Trophoblast cell (in vitro differentiated cells and primary cell): ENCODE measurements around the gene FFAR1.

Experiments
- DNase-seq, 2 donors: peaks; one replicate each; pipeline ENCODE4 v3.0.0-alpha.2; 2016
- H2AFZ ChIP-seq: 2 replicates; pipeline ENCODE4 v1.6.1; 2013; ENCODE audit warnings: low read length, moderate library complexity, mild to moderate bottlenecking; ENCODE audit not compliant: insufficient read depth, poor library complexity
- H2AK5ac ChIP-seq: 2 replicates; pipeline ENCODE4 v1.6.1; 2013; ENCODE audit warnings: mild to moderate bottlenecking, low read length
- H2BK120ac ChIP-seq: 2 replicates; pipeline ENCODE4 v1.6.1; 2013; ENCODE audit warnings: low read length, mild to moderate bottlenecking, moderate library complexity; ENCODE audit not compliant: insufficient read depth, poor library complexity
- H2BK12ac ChIP-seq: 2 replicates; pipeline ENCODE4 v1.6.1; 2013; ENCODE audit warnings: mild to moderate bottlenecking, low read length, moderate library complexity
- H2BK5ac ChIP-seq: 2 replicates; pipeline ENCODE4 v1.6.1; 2013; ENCODE audit warnings: low read length, low read depth, moderate library complexity, mild to moderate bottlenecking; ENCODE audit not compliant: poor library complexity
- H3K14ac ChIP-seq: 2 replicates; pipeline ENCODE4 v1.6.1; 2013; ENCODE audit warnings: mild to moderate bottlenecking, low read length
- H3K18ac ChIP-seq: 2 replicates; pipeline ENCODE4 v1.6.1; 2013; ENCODE audit warnings: mild to moderate bottlenecking, low read length
- H3K23ac ChIP-seq: 2 replicates; pipeline ENCODE4 v1.6.1; 2013; ENCODE audit warnings: low read length
- H3K27ac ChIP-seq: 2 replicates; pipeline ENCODE4 v1.5.1; 2013; ENCODE audit warnings: low read depth, mild to moderate bottlenecking, inconsistent platforms, low read length, moderate library complexity
- H3K27me3 ChIP-seq: 2 replicates; pipeline ENCODE4 v1.6.1; 2013; ENCODE audit warnings: inconsistent platforms, mild to moderate bottlenecking, low read length, moderate library complexity; ENCODE audit not compliant: insufficient read depth
- H3K36me3 ChIP-seq, 2 experiments: 1 replicate in 1 of 2; 2 replicates in 1 of 2; pipeline ENCODE4 v1.6.1; 2013; ENCODE audit warnings: low read length in 2 of 2, mild to moderate bottlenecking in 2 of 2, moderate library complexity in 1 of 2; ENCODE audit not compliant: insufficient read depth in 2 of 2, control insufficient read depth in 1 of 2
- H3K4ac ChIP-seq: 2 replicates; pipeline ENCODE4 v1.6.1; 2013; ENCODE audit warnings: low read depth, mild to moderate bottlenecking, low read length, moderate library complexity
- H3K4me1 ChIP-seq, 2 experiments: 1 replicate in 1 of 2; 2 replicates in 1 of 2; pipeline ENCODE4 v1.6.1; 2013; ENCODE audit warnings: low read length in 2 of 2, mild to moderate bottlenecking in 2 of 2, moderate library complexity in 1 of 2; ENCODE audit not compliant: insufficient read depth in 2 of 2, control insufficient read depth in 1 of 2
- H3K4me2 ChIP-seq: 2 replicates; pipeline ENCODE4 v1.6.1; 2013; ENCODE audit warnings: inconsistent platforms, mild to moderate bottlenecking, low read length, moderate library complexity
- H3K4me3 ChIP-seq: 2 replicates; pipeline ENCODE4 v1.5.1; 2013; ENCODE audit warnings: mild to moderate bottlenecking, low read depth, low read length, inconsistent platforms
- H3K79me1 ChIP-seq: one replicate; pipeline ENCODE4 v1.6.1; 2013; ENCODE audit warnings: low read length
- H3K79me2 ChIP-seq: 2 replicates; pipeline ENCODE4 v1.6.1; 2013; ENCODE audit warnings: low read length, mild to moderate bottlenecking; ENCODE audit not compliant: control insufficient read depth, insufficient read depth, poor library complexity
- H3K9ac ChIP-seq: 2 replicates; pipeline ENCODE4 v1.6.1; 2013; ENCODE audit warnings: mild to moderate bottlenecking, low read length
- H3K9me3 ChIP-seq: 2 replicates; pipeline ENCODE4 v1.6.1; 2013; ENCODE audit warnings: low read depth, mild to moderate bottlenecking, control low read depth, inconsistent platforms, low read length; ENCODE audit not compliant: insufficient read depth
- H4K12ac ChIP-seq: 2 replicates; pipeline ENCODE4 v1.6.1; 2013; ENCODE audit warnings: low read depth, mild to moderate bottlenecking, low read length, moderate library complexity
- H4K8ac ChIP-seq: 2 replicates; pipeline ENCODE4 v1.6.1; 2013; ENCODE audit warnings: low read depth, mild to moderate bottlenecking, low read length, moderate library complexity
- H4K91ac ChIP-seq: one replicate; pipeline ENCODE4 v1.6.1; 2013; ENCODE audit warnings: low read depth, mild to moderate bottlenecking, low read length, moderate library complexity
- WGBS: extraction: QIAGEN DNeasy Blood & Tissue Kit; methylation state at CpG from one replicate; pipeline ENCODE4 v1.1.7; 2013; ENCODE audit warnings: missing lambda C conversion rate; ENCODE audit not compliant: insufficient read length, insufficient coverage; ENCODE audit errors: extremely low coverage; 5-methylcytosine and 5-hydroxymethylcytosine counted together

FFAR1 gene

GRCh38 chr19:35395382-35396199 lies 47.9 kb downstream of the FFAR1 start:
- H3K36me3 ChIP-seq = no peaks in the 10 kb centered on the region
- no peak overlapping the region for H2BK120ac ChIP-seq
- H3K27me3 ChIP-seq = no peaks in the 10 kb centered on the region
- no peak for DNase-seq
- no peak overlapping the region for H3K4me2 ChIP-seq
- no peak overlapping the region for H3K4ac ChIP-seq
- H3K23ac ChIP-seq = no peak overlapping the region
- WGBS = no CpG with 5 or more reads among the region's 19 CpGs
- no peaks in the 10 kb centered on the region for H3K4me1 ChIP-seq
- no peak overlapping the region for H2AK5ac ChIP-seq
- H4K8ac ChIP-seq = no peak overlapping the region
- H3K18ac ChIP-seq = no peak overlapping the region
- no peak overlapping the region for H4K12ac ChIP-seq
- no peak overlapping the region for H3K27ac ChIP-seq
- no peak overlapping the region for H3K9ac ChIP-seq
- no peak overlapping the region for H4K91ac ChIP-seq
- no peaks in the 10 kb centered on the region for H3K79me1 ChIP-seq
- H3K14ac ChIP-seq = no peak overlapping the region
- H2BK5ac ChIP-seq = no peak overlapping the region
- H3K79me2 ChIP-seq = no peaks in the 10 kb centered on the region
- no peak overlapping the region for H3K4me3 ChIP-seq
- no peak overlapping the region for H2AFZ ChIP-seq
- H3K9me3 ChIP-seq = peaks cover 2% of the 10 kb centered on the region
- H2BK12ac ChIP-seq = no peak overlapping the region

GRCh38 chr19:35396240-35396885 lies 48.7 kb downstream of the FFAR1 start:
- DNase-seq = no peak
- Histone ChIP-seq H2AFZ (no peak overlapping the region), H3K4me1 (no peaks in the 10 kb centered on the region), H3K23ac (no peak overlapping the region), H2AK5ac (no peak overlapping the region), H3K4me3 (no peak overlapping the region), H3K14ac (no peak overlapping the region), H4K12ac (no peak overlapping the region), H3K79me1 (no peaks in the 10 kb centered on the region), H4K91ac (no peak overlapping the region), H2BK12ac (no peak overlapping the region), H4K8ac (no peak overlapping the region), H3K9me3 (peaks cover 2% of the 10 kb centered on the region), H2BK5ac (no peak overlapping the region), H3K27me3 (no peaks in the 10 kb centered on the region), H2BK120ac (no peak overlapping the region), H3K4me2 (no peak overlapping the region), H3K9ac (no peak overlapping the region), H3K18ac (no peak overlapping the region), H3K27ac (no peak overlapping the region), H3K36me3 (no peaks in the 10 kb centered on the region), H3K4ac (no peak overlapping the region), H3K79me2 (no peaks in the 10 kb centered on the region)
- no CpG with 5 or more reads among the region's 14 CpGs for WGBS

GRCh38 chr19:35397064-35397463 lies 49.4 kb downstream of the FFAR1 start:
- DNase-seq = no peak
- no peak overlapping the region for H2BK120ac ChIP-seq
- no peaks in the 10 kb centered on the region for H3K27me3 ChIP-seq
- H3K79me2 ChIP-seq = no peaks in the 10 kb centered on the region
- no peak overlapping the region for H4K8ac ChIP-seq
- H3K4me1 ChIP-seq = no peaks in the 10 kb centered on the region
- no peak overlapping the region for H3K9ac ChIP-seq
- no peak overlapping the region for H2AFZ ChIP-seq
- no peaks in the 10 kb centered on the region for H3K79me1 ChIP-seq
- H4K12ac ChIP-seq = no peak overlapping the region
- no peak overlapping the region for H3K23ac ChIP-seq
- no peak overlapping the region for H2BK5ac ChIP-seq
- no peak overlapping the region for H3K18ac ChIP-seq
- H2BK12ac ChIP-seq = no peak overlapping the region
- no peak overlapping the region for H4K91ac ChIP-seq
- H2AK5ac ChIP-seq = no peak overlapping the region
- no peak overlapping the region for H3K4me3 ChIP-seq
- H3K4me2 ChIP-seq = no peak overlapping the region
- H3K36me3 ChIP-seq = no peaks in the 10 kb centered on the region
- no peak overlapping the region for H3K27ac ChIP-seq
- H3K14ac ChIP-seq = no peak overlapping the region
- no CpG with 5 or more reads among the region's 6 CpGs for WGBS
- H3K4ac ChIP-seq = no peak overlapping the region
- H3K9me3 ChIP-seq = peaks cover 2% of the 10 kb centered on the region
